SH-SY5Y (cell line): Measurements from ENCODE around the gene RMC1.

Source experiments
- GATA2 ChIP-seq: IDR thresholded peaks from 2 replicates; pipeline ENCODE4 v1.6.1; 2011; ENCODE audit warnings: mild to moderate bottlenecking, low read depth, low read length
- GATA3 ChIP-seq: IDR thresholded peaks from 2 replicates; pipeline ENCODE4 v1.6.1; 2011; ENCODE audit warnings: low read depth, mild to moderate bottlenecking, low read length, moderate library complexity

GRCh38 chr18:23503963-23504344, 643 bp downstream of the RMC1 start:
- no peak for TF ChIP-seq GATA2
- TF ChIP-seq GATA3: no peak
